Measurements from ENCODE around the gene ST3GAL6. TPM values are rescaled to one million over a fixed set of nuclear protein-coding genes. Genes with fewer than 3 reads are reported as not detected.

The ST3GAL6 gene
- total RNA-seq, 1 donor from 2014 or later, result not detected

DNA sequence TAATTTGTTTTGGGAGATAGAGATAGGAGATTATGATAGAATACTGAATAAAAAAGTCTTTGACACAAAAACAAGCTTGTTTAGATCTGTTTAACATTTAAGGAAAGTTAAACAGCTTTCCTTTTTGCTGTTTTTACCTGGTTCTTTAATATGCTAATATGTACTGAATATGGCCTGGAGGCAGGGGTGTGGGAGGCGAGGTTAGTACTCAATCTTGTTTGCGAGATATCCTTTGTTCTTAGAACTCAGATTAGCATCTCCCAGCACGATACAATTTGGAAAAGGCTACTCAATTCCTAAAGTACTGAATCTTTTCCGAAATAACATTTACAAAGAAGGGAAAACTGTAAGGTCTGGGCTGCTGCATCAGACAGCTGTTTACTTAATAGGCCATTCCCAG, 40.8 kb upstream of the ST3GAL6 start:
- ATAC-seq (ENCODE audit: low read depth), result no peak
- H3K4me3 Mint-ChIP-seq, result no peak overlapping the region
- CTCF ChIA-PET, result no interaction called here

GRCh38 chr3:98725352-98725751, 37.8 kb upstream of the ST3GAL6 start:
- no peak for ATAC-seq (ENCODE audit: low read depth)
- POLR2A ChIA-PET, result no interaction called here

More for the DNA sequence above, 40.8 kb upstream of the ST3GAL6 start:
- intact Hi-C loops (cut with micrococcal nuclease), result no loop called here
- Mint-ChIP-seq H3K27ac (no peak overlapping the region), H3K9me3 (no peaks in the 10 kb centered on the region), H3K27me3 (peaks cover 10% of the 10 kb centered on the region), H3K36me3 (ENCODE audit: low read depth) (no peaks in the 10 kb centered on the region), H3K4me1 (no peaks in the 10 kb centered on the region)
- POLR2A ChIA-PET, result no interaction called here
- no peak for TF ChIP-seq CTCF (IDR thresholded peaks at IDR 0.05)
- no peak for DNase-seq

GRCh38 chr3:98726084-98726483, 37.1 kb upstream of the ST3GAL6 start:
- no peak for TF ChIP-seq CTCF (IDR thresholded peaks at IDR 0.05)
- no peak overlapping the region for H3K4me3 Mint-ChIP-seq

More at GRCh38 chr3:98725352-98725751, 37.8 kb upstream of the ST3GAL6 start:
- CTCF ChIA-PET, result no interaction called here
- intact Hi-C loops (cut with micrococcal nuclease), result no loop called here
- Mint-ChIP-seq H3K4me1 (no peaks in the 10 kb centered on the region), H3K27ac (no peak overlapping the region), H3K9me3 (no peaks in the 10 kb centered on the region), H3K36me3 (ENCODE audit: low read depth) (no peaks in the 10 kb centered on the region), H3K4me3 (no peak overlapping the region), H3K27me3 (peaks cover 13% of the 10 kb centered on the region)
- DNase-seq, result no peak
- no peak for TF ChIP-seq CTCF (IDR thresholded peaks at IDR 0.05)

DNA sequence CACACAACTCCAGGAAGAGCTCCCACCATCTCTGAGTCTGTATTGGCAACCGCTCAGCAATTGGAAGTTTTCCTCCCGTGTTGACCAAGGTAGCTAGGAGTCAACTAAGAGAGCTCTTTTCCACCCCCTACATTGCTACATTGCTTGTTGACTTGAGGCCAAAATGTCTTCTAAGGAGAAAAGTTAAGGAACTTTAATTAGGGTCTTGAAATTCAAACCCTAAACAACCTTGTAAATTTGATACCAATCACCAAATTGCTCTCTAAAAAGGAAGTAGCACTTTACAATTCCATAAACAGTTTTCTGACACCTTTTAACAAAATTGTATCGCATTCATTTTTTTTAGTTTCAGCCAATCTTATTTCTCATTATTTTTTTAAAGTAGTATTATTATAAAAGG, 35.5 kb upstream of the ST3GAL6 start:
- Mint-ChIP-seq H3K4me3 (no peak overlapping the region), H3K27ac (no peak overlapping the region), H3K27me3 (peaks cover 31% of the 10 kb centered on the region), H3K4me1 (peaks cover 5% of the 10 kb centered on the region), H3K9me3 (no peaks in the 10 kb centered on the region), H3K36me3 (ENCODE audit: low read depth) (no peaks in the 10 kb centered on the region)
- ChIA-PET POLR2A (no interaction called here), CTCF (no interaction called here)
- no peak for ATAC-seq (ENCODE audit: low read depth)
- DNase-seq, result no peak
- intact Hi-C loops (cut with micrococcal nuclease), result no loop called here
- no peak for TF ChIP-seq CTCF (IDR thresholded peaks at IDR 0.05)

More at GRCh38 chr3:98726084-98726483, 37.1 kb upstream of the ST3GAL6 start:
- H3K36me3 Mint-ChIP-seq (ENCODE audit: low read depth), result no peaks in the 10 kb centered on the region
- DNase-seq (no peak), ATAC-seq (ENCODE audit: low read depth) (no peak)
- H3K27ac Mint-ChIP-seq, result no peak overlapping the region
- POLR2A ChIA-PET, result no interaction called here
- H3K27me3 Mint-ChIP-seq, result peaks cover 21% of the 10 kb centered on the region
- intact Hi-C loops (cut with micrococcal nuclease), result no loop called here
- no peaks in the 10 kb centered on the region for H3K9me3 Mint-ChIP-seq
- CTCF ChIA-PET, result no interaction called here
- no peaks in the 10 kb centered on the region for H3K4me1 Mint-ChIP-seq

DNA sequence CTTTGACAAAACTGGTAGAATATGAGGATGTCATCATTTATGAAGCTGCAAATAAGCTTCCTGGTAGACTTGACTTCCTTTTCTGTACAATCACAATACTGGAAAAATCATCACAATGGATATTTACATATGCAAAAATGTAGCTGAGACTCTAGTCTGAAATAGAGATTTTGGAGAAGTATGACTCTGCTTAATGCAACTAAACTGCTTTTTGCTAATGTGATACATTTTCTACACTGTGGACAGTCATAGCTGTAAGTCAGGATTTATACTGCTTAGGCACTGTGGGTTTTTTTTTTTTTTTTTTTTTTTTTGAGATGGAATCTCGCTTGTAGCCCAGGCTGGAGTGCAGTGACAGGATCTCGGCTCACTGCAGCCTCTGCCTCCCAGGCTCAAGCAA, 34.5 kb upstream of the ST3GAL6 start:
- Mint-ChIP-seq H3K27ac (no peak overlapping the region), H3K36me3 (ENCODE audit: low read depth) (no peaks in the 10 kb centered on the region), H3K9me3 (no peaks in the 10 kb centered on the region), H3K27me3 (peaks cover 34% of the 10 kb centered on the region), H3K4me3 (no peak overlapping the region), H3K4me1 (peaks cover 10% of the 10 kb centered on the region)
- no peak for DNase-seq
- ATAC-seq (ENCODE audit: low read depth), result no peak
- intact Hi-C loops (cut with micrococcal nuclease), result no loop called here
- ChIA-PET CTCF (no interaction called here), POLR2A (no interaction called here)
- TF ChIP-seq CTCF (IDR thresholded peaks at IDR 0.05), result no peak
